ENCODE measurements around the gene GPR25.

GPR25 gene

DNA sequence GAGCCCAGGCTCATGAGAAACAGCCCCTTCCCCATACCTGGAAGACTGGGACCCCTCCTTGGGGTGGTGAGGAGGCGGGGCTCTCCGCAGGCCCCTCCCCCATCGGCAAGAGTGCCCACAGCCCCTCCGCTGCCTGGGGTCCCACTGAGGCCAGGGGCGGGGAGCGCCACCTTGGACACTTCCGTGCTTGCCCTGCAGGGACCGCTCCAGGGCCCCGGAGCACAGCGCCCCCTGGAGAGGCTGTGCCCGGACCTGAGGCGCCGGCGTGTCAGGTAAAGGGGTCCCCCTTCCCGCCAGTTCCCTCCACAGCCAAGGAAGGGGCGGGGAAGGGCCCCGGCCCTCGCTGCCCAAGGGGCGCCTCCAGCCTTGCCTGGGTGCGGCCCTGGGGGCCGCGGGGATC, 43.4 kb downstream of the GPR25 start:
- in situ Hi-C loops (cut with HindIII; ENCODE audit: low sequenced_read_pairs): no loop called here
- H3K4me3 ChIP-seq (ENCODE audit: low read depth, low read length): no peak overlapping the region
- TF ChIP-seq, protein P1, sequence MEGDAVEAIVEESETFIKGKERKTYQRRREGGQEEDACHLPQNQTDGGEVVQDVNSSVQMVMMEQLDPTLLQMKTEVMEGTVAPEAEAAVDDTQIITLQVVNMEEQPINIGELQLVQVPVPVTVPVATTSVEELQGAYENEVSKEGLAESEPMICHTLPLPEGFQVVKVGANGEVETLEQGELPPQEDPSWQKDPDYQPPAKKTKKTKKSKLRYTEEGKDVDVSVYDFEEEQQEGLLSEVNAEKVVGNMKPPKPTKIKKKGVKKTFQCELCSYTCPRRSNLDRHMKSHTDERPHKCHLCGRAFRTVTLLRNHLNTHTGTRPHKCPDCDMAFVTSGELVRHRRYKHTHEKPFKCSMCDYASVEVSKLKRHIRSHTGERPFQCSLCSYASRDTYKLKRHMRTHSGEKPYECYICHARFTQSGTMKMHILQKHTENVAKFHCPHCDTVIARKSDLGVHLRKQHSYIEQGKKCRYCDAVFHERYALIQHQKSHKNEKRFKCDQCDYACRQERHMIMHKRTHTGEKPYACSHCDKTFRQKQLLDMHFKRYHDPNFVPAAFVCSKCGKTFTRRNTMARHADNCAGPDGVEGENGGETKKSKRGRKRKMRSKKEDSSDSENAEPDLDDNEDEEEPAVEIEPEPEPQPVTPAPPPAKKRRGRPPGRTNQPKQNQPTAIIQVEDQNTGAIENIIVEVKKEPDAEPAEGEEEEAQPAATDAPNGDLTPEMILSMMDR (IDR thresholded peaks at IDR 0.05; ENCODE audit: low read depth, low read length): no peak
- DNase-seq (ENCODE audit: low read depth, low spot score): no peak

DNA sequence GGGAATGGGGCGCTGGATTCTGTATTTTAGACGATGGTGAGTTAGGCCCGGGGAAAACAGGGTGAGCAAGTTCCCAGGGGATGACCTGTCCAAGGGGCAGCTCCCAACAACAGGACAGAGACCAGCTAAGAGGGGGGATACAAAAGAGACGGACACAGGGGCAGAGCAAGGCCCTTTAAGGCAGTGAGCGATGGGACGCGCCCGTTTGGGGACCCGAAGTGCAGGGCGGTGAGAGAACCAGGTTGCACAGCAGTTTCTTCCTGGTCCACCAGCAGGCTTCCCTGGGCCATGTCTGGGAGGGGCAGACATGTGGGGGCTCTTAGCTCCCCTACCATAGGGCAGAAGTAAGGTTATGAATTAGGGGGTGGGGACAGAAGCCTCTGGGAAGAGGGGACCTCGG, 43.9 kb downstream of the GPR25 start:
- in situ Hi-C loops (cut with HindIII; ENCODE audit: low sequenced_read_pairs): no loop called here
- DNase-seq (ENCODE audit: low read depth, low spot score): no peak
- TF ChIP-seq, protein P1 (IDR thresholded peaks at IDR 0.05; ENCODE audit: low read depth, low read length): no peak
- no peak overlapping the region for H3K4me3 ChIP-seq (ENCODE audit: low read depth, low read length)

DNA sequence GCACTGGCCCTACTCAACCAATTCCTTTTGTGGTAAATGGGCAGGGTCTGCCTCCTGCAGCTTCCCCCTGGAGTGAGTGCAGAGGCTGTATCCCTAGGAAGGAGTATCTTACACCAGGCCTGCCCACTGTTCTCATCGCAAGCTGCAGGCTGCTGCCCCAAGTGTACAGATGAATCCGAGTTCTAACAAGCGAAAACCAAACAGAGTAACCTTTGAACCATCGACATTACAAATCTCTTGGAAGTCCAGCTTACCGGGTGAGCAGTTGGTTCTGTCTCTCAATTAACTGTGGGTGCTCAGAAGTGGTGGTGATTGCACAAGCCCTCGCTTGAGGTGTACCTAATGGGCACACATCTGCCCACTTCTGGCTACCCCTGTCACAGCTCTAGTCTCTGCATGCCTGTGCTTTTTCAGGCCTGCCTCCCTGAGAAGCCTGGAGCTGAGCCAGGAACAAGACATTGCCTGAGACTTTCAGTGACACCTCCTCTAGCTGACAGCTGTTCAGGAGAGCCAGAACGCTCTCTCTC, 44.6 kb downstream of the GPR25 start:
- DNase-seq (ENCODE audit: low read depth, low spot score): no peak
- TF ChIP-seq, protein P1 (IDR thresholded peaks at IDR 0.05; ENCODE audit: low read depth, low read length): no peak
- in situ Hi-C loops (cut with HindIII; ENCODE audit: low sequenced_read_pairs): no loop called here
- H3K4me3 ChIP-seq (ENCODE audit: low read depth, low read length): no peak overlapping the region

- TF ChIP-seq, protein P1 (IDR thresholded peaks at IDR 0.05; ENCODE audit: low read depth, low read length): no peak
- no peak overlapping the region for H3K4me3 ChIP-seq (ENCODE audit: low read depth, low read length)
- in situ Hi-C loops (cut with HindIII; ENCODE audit: low sequenced_read_pairs): no loop called here
- DNase-seq (ENCODE audit: low read depth, low spot score): no peak
Observed at GRCh38 chr1:200918006-200918405, 45.2 kb downstream of the GPR25 start.

- DNase-seq (ENCODE audit: low read depth, low spot score): no peak
- H3K4me3 ChIP-seq (ENCODE audit: low read depth, low read length): no peak overlapping the region
- TF ChIP-seq, protein P1 (IDR thresholded peaks at IDR 0.05; ENCODE audit: low read depth, low read length): no peak
- in situ Hi-C loops (cut with HindIII; ENCODE audit: low sequenced_read_pairs): no loop called here
Observed at GRCh38 chr1:200919386-200919785, 46.6 kb downstream of the GPR25 start.

- no peak for DNase-seq (ENCODE audit: low read depth, low spot score)
- H3K4me3 ChIP-seq (ENCODE audit: low read depth, low read length): no peak overlapping the region
- in situ Hi-C loops (cut with HindIII; ENCODE audit: low sequenced_read_pairs): no loop called here
- TF ChIP-seq, protein P1 (IDR thresholded peaks at IDR 0.05; ENCODE audit: low read depth, low read length): no peak
Observed at GRCh38 chr1:200921571-200922110, 48.9 kb downstream of the GPR25 start.
